K562 (cell line): Measurements from ENCODE around the gene KNG1. TPM values are rescaled to one million over a fixed set of nuclear protein-coding genes. Genes with fewer than 3 reads are reported as not detected.
A peak's percentile ranks its signal among the peaks of the same experiment; 100 is the strongest.

Experiments used
- ATF2 ChIP-seq: sonication (generic); formaldehyde crosslinking; IDR thresholded peaks from 2 replicates; pipeline ENCODE4 v1.8.1; 2022; ENCODE audit warnings: missing genetic modification reagents
- GTF3C2 ChIP-seq: IDR thresholded peaks from 3 replicates; pipeline ENCODE4 v1.6.1; 2011; ENCODE audit warnings: borderline replicate concordance, mild to moderate bottlenecking, moderate library complexity; ENCODE audit not compliant: insufficient read length; ENCODE audit errors: extremely low read depth
- MAFF ChIP-seq: IDR thresholded peaks from 2 replicates; pipeline ENCODE4 v1.6.1; 2012; ENCODE audit warnings: low read length, improper control_type of control experiment
- NR2C2 ChIP-seq, 2 experiments: fragments of 200-800 bp in 1 of 2; sonication (Bioruptor generic) in 1 of 2; sonication (generic) in 1 of 2; formaldehyde crosslinking in 1 of 2; IDR thresholded peaks; 2 replicates each; pipeline versions ENCODE4 v1.6.1 to v1.8.0; 2016 to 2022; ENCODE audit warnings: mild to moderate bottlenecking in 1 of 2, missing compliant biosample characterization in 1 of 2, missing genetic modification characterization in 1 of 2, missing genetic modification reagents in 1 of 2
- OTX1 ChIP-seq: fragments of 450-650 bp; formaldehyde crosslinking; IDR thresholded peaks from 2 replicates; pipeline ENCODE4 v1.4.0; 2022; ENCODE audit warnings: mild to moderate bottlenecking
- PTBP1 ChIP-seq: fragments of 200-400 bp; formaldehyde crosslinking; IDR thresholded peaks from 2 replicates; pipeline ENCODE4 v1.6.1; 2017; ENCODE audit warnings: low read depth, low read length
- REST ChIP-seq, 2 experiments: fragments of 450-650 bp; formaldehyde crosslinking in 1 of 2; IDR thresholded peaks; 2 replicates each; pipeline versions ENCODE4 v1.4.0 to v1.6.1; 2014 to 2020; ENCODE audit warnings: mild to moderate bottlenecking in 2 of 2, borderline replicate concordance in 1 of 2, low read depth in 1 of 2
- TAL1 ChIP-seq: fragments of 450-650 bp; IDR thresholded peaks from 2 replicates; pipeline ENCODE4 v1.6.1; 2016; ENCODE audit warnings: mild to moderate bottlenecking
- TBL1XR1 ChIP-seq, 2 experiments: IDR thresholded peaks; 2 replicates each; pipeline ENCODE4 v1.6.1; 2012; ENCODE audit warnings: improper control_type of control experiment in 2 of 2, low read length in 2 of 2, mild to moderate bottlenecking in 1 of 2
- ZNF280A ChIP-seq: fragments of 450-650 bp; IDR thresholded peaks from 2 replicates; pipeline ENCODE4 v1.6.1; 2018; ENCODE audit warnings: mild to moderate bottlenecking, low read depth; ENCODE audit not compliant: partially characterized antibody
- polyA plus RNA-seq, 8 experiments: library from polyadenylated mRNA; depleted of rRNA in 4 of 8; stranded (reverse) in 5 of 8; unstranded in 3 of 8; fragments of >200 nt; fragmentation: Nextera tagmentation in 2 of 8; fragmentation: Illumina TruSeq in 1 of 8; extraction: Ambion mirVana in 2 of 8; extraction: Trizol in 1 of 8; gene quantifications; 2 replicates each; pipeline versions ENCODE4 v1.2.1 to v1.2.3, GENCODE V29; 2011 to 2014; ENCODE audit warnings: inconsistent platforms in 1 of 8, missing spikeins in 1 of 8
- total RNA-seq, 7 experiments: library from RNA; depleted of rRNA in 6 of 7; stranded (reverse); fragments of >200 nt in 6 of 7; fragmentation: Illumina TruSeq in 2 of 7; extraction: Trizol in 2 of 7; gene quantifications; 2 replicates each; pipeline versions ENCODE4 v1.2.1 to v1.2.3, GENCODE V29; 2011 to 2021; ENCODE audit warnings: low replicate concordance in 1 of 7

The KNG1 gene
- total and polyA plus RNA-seq, 9 of the 15 experiments (the other 6 are each of a cell fraction or from before 2014, with no cell fraction given), result 0.09 TPM; not detected in 8

GRCh38 chr3:186783058-186783730, 66.0 kb downstream of the KNG1 start, which contains the start of gene EIF4A2 (continued):
- TF ChIP-seq NR2C2 (CRISPR knock-in tag; IDR thresholded peaks at IDR 0.05), result no peak
- TF ChIP-seq NR2C2 (tag; IDR thresholded peaks at IDR 0.05), result peak; percentile 62; the same call in 1 of the 2 replicates
- no peak for TF ChIP-seq TBL1XR1 (IDR thresholded peaks at IDR 0.05; ENCODE audit: low read length in 2 of 2)
- no peak for TF ChIP-seq GTF3C2
- no peak for TF ChIP-seq ATF2 (CRISPR knock-in tag)
- no peak for TF ChIP-seq ZNF280A
- TF ChIP-seq MAFF, result no peak
- TF ChIP-seq OTX1, result peak; percentile 64; the same call in 1 of the 2 replicates
- TF ChIP-seq PTBP1, result peak; percentile 70; the same call in 1 of the 2 replicates
- TF ChIP-seq TAL1, result no peak; the same call in 1 of the 2 replicates
- TF ChIP-seq REST (IDR thresholded peaks at IDR 0.05; ENCODE audit: borderline replicate concordance), result no peak
- TF ChIP-seq REST (CRISPR knock-in tag; IDR thresholded peaks at IDR 0.05; ENCODE audit: low read depth), result no peak
